DMS 273 treated with DMSO at 0.1 percent for 48 hours (cell line): Measurements from ENCODE around the gene USP53.
"Not testable (repeated sequence)": the region's sequence is repeated elsewhere in the genome, so short reads cannot be mapped to it uniquely, and the experiment has no call there.

Experiments used
- DNase-seq: peaks from one replicate; lab custom pipeline; 2025; lab: John Stamatoyannopoulos, UW

The USP53 gene

DNA sequence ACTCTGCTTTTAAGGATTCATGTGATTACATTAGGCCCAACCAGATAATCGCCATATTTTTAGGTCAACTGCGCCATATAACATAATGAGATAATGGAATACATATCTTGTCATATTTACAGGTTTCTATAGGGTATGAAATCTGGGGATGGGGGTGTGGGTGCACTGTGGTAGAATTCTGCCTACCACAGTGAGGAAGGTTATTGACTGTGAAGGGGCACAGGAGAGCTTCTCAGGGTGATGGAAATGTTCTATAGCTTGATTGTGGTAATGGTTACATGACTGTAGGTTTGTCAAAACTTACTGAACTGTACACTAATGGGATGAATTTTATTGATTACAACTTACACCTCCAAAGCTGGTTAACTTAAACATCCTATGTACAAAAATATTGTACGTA, 15.9 kb downstream of the USP53 start:
- no peak for DNase-seq

DNA sequence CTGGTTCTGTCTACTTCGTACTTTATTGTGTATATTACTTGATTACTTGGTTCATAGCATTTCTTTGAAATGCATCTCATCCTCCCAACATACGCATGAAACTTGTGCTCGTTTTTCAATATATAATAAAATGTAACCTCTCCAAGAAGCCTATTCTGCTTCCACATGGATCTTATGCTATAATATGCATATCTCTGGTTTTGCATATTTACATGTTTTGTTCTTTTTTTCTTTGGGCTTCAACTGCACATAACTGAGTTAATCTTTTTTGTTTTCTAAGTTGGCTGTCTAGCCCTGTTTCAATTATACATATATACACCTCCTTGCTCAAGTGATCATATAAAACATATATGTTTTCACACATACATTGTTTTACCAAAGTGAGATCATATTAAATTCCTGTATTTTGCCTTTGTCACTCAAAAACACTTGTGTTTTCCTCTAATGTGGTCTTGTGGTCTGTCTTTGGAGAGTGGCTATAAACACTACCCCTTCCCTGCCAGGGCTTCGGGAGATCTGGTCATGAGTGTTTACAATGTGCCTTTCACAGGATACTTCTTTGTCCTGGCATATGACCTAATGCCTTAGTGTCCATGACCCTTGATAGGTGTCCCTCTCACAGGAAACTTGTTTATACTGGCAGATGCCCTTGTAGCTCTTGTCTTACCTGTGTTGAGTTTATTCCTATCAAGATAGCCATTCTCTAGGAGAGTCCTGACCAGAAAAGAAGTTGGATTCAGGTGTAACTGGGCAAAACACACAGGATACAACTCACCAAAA, 17.6 kb downstream of the USP53 start:
- no peak for DNase-seq

- no peak for DNase-seq
These were observed 19.0 kb downstream of the USP53 start for GRCh38 chr4:119231491-119231890.

DNA sequence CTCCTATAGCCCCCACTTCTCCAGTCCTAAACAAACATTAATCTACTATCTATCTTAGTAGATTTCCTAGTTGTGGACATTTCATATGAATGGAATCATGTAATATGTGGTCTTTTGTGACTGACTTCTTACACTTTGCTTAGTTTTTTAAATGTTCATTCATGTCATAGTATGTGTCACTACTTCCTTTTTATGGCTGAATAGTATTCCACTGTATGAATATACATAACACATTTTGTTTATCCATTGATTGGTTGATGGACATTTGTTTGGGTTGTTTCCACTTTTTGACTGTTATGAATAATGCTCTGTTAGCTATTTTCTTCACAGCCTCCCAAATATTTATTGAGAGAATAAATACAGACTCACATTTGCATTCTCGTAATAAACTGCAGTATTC, 19.8 kb downstream of the USP53 start:
- DNase-seq, result no peak

- no peak for DNase-seq
These were observed 20.7 kb downstream of the USP53 start for GRCh38 chr4:119233191-119233590.

DNA sequence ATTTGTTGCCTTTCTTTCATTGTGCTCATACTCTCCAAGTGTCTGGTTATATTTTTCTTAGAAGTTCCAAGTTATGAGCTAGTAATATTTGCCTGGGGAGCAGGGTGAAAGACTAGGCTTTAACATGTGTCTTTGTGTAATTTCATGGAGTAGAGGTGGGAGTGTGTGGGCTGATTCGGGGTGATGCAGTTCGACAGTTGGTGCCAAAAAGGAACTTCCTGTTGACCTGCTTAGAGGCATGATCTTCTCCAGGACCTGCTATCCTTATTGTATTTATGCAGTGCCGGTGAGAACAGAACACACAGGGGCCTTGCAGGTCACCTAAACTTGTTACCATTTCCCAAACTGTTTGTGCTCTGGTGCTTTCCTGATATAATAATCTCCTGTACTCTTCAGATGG, 21.2 kb downstream of the USP53 start:
- DNase-seq, result no peak

GRCh38 chr4:119237201-119237600, 24.7 kb downstream of the USP53 start:
- DNase-seq, result no peak

- no peak for DNase-seq
These were observed 25.1 kb downstream of the USP53 start for GRCh38 chr4:119237642-119238041.

DNA sequence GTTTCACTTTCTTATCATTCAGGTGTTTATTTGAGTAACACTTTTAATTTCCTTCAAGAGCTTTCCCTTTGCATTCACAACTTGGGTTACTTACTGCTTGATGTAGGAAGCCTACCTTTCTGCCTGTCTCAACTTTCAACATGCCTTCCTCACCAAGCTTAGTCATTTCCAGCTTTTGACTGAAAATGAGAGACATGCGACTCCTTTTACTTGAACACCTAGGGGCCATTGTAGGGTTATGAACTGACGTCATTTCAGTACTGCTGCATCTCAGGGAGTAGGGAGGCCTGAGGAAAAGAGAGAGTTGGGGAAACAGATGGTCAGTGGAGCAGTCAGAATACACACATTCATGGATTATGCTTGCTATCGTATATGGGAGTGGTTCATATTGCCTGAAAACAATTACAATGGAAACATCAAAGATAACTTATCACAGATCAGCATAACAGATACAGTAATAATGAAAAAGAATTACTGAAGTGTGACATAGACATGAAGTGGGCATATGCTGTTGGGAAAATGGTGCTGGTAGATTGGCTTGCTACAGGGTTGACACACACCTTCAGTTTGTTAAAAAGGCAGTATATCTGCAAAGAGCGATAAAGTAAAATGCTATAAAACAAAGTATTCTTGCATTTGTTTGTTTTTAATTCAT, 25.7 kb downstream of the USP53 start:
- no peak for DNase-seq

DNA sequence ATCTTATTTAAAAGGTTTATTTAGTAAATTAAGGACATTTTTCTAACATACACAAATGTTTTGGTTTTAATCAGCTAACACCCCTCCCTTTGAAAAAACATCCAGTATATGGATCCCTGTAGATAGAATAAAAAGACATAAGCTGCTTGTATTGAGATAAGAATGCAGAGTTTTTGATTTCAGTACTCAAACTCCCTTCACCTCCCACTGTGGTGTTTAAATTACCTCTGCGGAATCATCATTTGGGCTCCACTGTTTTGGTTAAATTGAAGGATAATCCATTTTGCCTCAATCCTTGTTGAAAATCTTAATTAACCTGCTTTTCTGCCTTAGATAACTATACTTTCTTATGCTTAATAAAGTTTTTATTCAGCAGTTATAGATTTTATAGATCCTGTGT, 27.6 kb downstream of the USP53 start:
- no peak for DNase-seq

DNA sequence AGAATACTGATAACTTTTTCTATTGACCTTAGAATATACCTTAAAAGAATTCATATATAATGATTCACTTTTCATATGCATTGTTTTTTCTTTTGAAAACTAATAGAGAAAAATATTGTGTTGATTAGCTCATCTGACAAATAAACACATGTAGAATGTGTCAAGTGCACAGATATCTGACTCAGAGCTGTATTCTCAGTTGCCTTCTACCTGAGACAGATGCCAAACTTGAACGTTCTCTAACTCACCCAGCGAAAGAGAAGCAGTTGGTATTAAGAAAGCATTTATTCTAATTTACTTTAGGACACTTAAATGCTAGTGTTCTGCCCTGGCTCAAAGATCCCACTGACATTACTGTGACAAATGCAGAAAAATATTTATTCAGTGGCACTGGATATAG, 28.1 kb downstream of the USP53 start:
- no peak for DNase-seq

DNA sequence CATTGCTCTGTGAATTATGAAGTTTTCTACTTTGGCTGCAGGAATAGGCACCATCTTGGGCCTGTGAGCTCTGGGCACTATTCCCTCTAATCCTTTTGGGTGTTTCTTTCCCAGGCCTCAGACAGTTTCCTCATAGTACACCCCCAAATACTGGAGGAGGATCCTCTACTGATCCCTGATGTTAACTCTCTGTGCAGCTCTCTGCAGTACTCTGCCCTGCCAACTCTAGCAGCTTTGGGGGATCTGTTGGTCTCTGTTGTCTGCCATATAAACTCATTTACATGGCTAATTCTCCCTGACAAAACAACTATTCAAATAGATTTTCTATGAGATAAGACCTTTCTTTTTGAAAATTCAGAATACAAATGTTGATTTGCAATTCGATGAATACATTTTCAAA, 29.9 kb downstream of the USP53 start:
- no peak for DNase-seq

DNA sequence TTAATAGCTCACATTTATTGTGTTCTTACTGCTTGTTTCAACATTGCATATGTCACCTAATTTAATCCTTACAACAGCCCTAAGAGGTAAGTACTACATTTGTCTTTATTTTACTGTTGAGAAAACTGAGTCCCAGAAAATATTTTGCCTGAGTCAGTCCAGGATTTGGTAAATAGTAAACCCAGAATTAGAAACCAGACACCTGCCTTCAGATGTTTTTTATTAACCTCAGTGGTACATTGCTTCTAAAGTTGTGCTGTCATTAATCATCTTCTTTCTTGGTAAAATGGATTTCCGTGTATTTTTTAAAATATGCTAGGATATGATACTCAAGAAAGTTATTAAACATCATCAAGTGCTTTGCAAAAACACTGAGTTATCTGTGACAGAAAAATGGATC, 31.4 kb downstream of the USP53 start:
- DNase-seq, result no peak

DNA sequence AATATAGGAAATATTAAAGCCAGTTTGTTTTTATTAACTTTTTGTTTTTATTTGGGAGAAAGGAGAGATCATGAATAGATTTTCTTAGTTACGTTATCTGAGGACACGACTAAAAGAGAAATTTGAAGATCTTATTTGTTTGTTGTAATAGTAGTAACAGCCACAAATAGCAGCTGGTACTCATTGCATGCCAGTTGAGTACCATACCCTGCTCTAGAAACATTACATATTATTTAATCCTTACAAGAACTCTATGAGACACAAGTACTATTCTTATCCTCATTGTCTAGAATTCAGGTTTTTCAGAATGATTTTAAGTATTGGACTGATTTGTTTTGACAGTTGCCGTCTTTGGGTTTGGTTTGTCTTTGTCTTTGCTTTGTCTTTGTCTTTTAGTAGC, 31.8 kb downstream of the USP53 start:
- no peak for DNase-seq

GRCh38 chr4:119244832-119245231, 32.3 kb downstream of the USP53 start:
- no peak for DNase-seq

GRCh38 chr4:119246177-119246733, 33.7 kb downstream of the USP53 start:
- DNase-seq, result no peak

DNA sequence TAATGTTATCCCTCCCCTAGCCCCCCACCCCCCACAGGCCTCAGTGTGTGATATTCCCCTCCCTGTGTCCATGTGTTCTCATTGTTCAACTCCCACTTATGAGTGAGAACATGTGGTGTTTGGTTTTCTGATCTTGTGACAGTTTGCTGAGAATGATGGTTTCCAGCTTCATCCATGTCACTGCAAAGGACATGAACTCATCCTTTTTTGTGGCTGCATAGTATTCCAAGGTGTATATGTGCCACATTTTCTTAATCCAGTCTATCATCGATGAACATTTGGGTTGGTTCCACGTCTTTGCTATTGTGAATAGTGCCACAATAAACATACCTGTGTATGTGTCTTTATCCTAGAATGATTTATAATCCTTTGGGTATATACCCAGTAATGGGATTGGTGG, 38.5 kb downstream of the USP53 start:
- not testable (repeated sequence) for DNase-seq

DNA sequence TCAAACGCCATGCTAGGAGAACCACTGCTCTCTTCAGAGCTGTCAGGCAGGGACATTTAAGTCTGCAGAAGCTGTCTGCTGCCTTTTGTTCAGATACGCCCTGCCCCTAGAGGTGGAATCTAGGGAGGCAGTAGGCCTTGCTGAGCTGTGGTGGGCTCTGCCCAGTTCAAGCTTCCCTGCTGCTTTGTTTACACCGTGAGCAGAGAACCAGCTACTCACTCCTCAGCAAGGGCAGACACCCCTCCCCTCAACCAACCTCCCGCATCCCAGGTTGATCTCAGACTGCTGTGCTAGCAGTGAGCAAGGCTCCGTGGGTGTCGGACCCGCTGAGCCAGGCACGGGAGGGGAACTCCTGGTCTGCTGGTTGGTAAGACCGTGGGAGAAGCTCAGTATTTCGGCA, 42.7 kb downstream of the USP53 start:
- not testable (repeated sequence) for DNase-seq

DNA sequence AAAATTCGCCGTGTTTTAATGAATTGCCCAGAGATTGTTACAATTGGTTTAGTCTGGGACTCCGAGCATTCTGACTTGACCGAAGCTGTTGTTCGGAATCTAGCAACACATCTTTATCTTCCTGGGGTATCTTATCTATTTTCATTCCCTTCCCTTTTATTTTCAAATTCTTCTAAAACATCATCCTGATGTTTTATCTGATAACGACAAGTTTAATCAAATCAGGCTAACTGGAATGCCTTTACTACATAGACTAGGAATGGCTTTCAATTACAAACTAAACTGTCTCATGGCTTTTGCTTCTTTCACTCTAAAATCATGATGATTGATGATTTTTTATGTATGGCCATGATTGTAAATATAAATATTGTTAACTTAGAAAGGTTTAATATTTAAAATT, 48.0 kb downstream of the USP53 start:
- no peak for DNase-seq

DNA sequence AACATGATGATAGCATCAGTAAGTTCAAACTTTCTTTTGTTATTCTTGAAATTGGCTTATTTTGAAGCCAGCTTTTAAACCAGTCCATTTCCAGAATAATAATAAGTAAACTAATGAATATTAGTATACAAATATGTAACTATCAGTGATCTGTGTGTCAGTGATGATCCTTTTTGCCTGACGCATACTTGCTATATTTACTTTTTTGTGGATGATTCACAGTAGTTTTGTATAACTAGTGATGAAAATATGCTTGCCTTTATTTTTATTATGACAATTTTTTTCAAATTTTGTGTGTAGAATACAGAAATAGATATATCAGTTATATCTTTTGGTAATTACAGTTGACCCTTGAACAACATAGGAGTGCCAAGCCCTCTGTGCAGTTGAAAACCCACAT, 49.5 kb downstream of the USP53 start:
- no peak for DNase-seq

DNA sequence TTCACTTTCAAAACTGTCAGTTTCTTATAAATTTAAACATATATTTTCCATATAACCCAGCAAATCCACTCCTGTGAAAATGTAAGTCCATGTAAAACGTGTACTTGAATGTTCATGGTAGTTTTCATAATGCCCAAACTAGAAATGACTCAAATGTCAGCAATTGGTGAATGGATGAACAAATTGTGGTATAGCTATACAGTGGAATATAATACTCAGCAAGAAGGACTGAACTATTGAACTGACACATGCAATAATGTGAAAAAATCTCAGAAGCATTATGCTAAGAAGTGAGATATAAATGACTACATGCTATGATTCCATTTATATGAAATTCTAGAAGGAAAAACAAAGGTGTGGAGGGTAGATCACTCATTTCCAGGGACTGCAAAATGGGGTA, 52.2 kb downstream of the USP53 start:
- no peak for DNase-seq

DNA sequence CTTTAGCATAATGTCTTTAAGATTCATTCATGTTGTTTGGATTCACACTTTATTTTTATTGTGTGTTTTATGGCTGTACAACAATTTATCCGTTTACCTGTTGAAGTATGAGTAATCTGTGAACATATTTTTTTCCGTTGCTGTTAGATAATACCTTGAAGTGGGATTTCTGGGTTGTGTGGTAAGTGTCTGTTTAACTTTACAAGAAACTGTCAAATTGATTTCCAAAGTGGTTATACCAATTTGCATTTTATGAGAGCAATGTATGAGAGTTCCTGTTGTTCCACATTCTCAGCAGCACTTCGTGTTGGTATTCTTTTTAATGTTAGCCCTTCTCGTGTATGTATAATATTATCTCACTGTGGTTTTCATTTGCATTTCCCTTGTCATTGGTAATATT, 53.6 kb downstream of the USP53 start:
- DNase-seq, result no peak

- DNase-seq, result no peak
These were observed 56.0 kb downstream of the USP53 start for GRCh38 chr4:119268466-119268865.
